Measurements from ENCODE around the gene TMEM238L. TPM values are rescaled to one million over a fixed set of nuclear protein-coding genes. Genes with fewer than 3 reads are reported as not detected.

TMEM238L gene
- polyA plus RNA-seq, result not detected in 2 replicates

GRCh38 chr17:10803830-10804475 is at the start of gene TMEM238L:
Gene TMEM238L (minus strand): TSS chr17:10804099. CDS start chr17:10803963, 136 bp downstream.

GRCh38 chr17:10837921-10838320 is 34.0 kb upstream of the TMEM238L start, which contains the start of gene PIRT:
Gene PIRT (minus strand): TSS chr17:10838087. CDS start chr17:10825645, 12,442 bp downstream.

Other genes with a start within 250 kb of the TMEM238L start
- gene MYH3, start 146.8 kb downstream of the TMEM238L start, polyA plus RNA-seq, result not detected in 2 replicates
- 25.3 and 26.8 TPM in 2 replicates for gene SCO1, start 106.6 kb downstream of the TMEM238L start, polyA plus RNA-seq
- 27.4 and 36.1 TPM in 2 replicates for gene ADPRM, start 106.5 kb downstream of the TMEM238L start, polyA plus RNA-seq
- 3.2 and 4.3 TPM in 2 replicates for gene TMEM220, start 74.1 kb downstream of the TMEM238L start, polyA plus RNA-seq
- 0.20 and 0.95 TPM in 2 replicates for gene PIRT, start 34.0 kb upstream of the TMEM238L start, polyA plus RNA-seq